ENCODE data around the gene PLAAT3. TPM values are rescaled to one million over a fixed set of nuclear protein-coding genes. Genes with fewer than 3 reads are reported as not detected.

Gene PLAAT3
- total and polyA plus RNA-seq, 12 donors: 31.8 to 138 (median 56.9) TPM

GRCh38 chr11:63558459-63559157, 55.6 kb downstream of the PLAAT3 start:
- no peak for DNase-seq

GRCh38 chr11:63557570-63557969, 56.7 kb downstream of the PLAAT3 start:
- Histone ChIP-seq H3K27ac (no peak overlapping the region), H3K36me3 (replicated peaks in 1 of 2) (no peaks in the 10 kb centered on the region), H3K9me3 (replicated peaks in 1 of 3) (no peaks in the 10 kb centered on the region), H3K27me3 (no peaks in the 10 kb centered on the region), H3K4me1 (replicated peaks in 1 of 2) (no peaks in the 10 kb centered on the region), H3K4me3 (no peak overlapping the region)
- TF ChIP-seq POLR2A (IDR thresholded peaks at IDR 0.05) (no peak), CTCF (IDR thresholded peaks at IDR 0.05) (no peak)
- intact Hi-C loops (cut with DNase I): no loop called here
- WGBS, 4 donors: 73 to 83% (median 81%) methylated on average over 7 of the region's 7 CpGs
- no peak for DNase-seq

More at GRCh38 chr11:63558459-63559157, 55.6 kb downstream of the PLAAT3 start:
- TF ChIP-seq POLR2A (IDR thresholded peaks at IDR 0.05) (no peak), CTCF (IDR thresholded peaks at IDR 0.05) (no peak)
- Histone ChIP-seq H3K9me3 (replicated peaks in 1 of 3) (no peaks in the 10 kb centered on the region), H3K4me1 (replicated peaks in 1 of 2) (no peaks in the 10 kb centered on the region), H3K4me3 (no peak overlapping the region), H3K27me3 (no peaks in the 10 kb centered on the region), H3K36me3 (replicated peaks in 1 of 2) (no peaks in the 10 kb centered on the region), H3K27ac (no peak overlapping the region)
- intact Hi-C loops (cut with DNase I): no loop called here
- 84 to 95% (median 90%) methylated on average over 5 to 7 of the region's 7 CpGs for WGBS, 4 donors

GRCh38 chr11:63556404-63557013, 57.7 kb downstream of the PLAAT3 start:
- Histone ChIP-seq H3K36me3 (replicated peaks in 1 of 2) (no peaks in the 10 kb centered on the region), H3K9me3 (replicated peaks in 1 of 3) (no peaks in the 10 kb centered on the region), H3K4me3 (no peak overlapping the region), H3K27me3 (no peaks in the 10 kb centered on the region), H3K27ac (no peak overlapping the region), H3K4me1 (replicated peaks in 1 of 2) (no peaks in the 10 kb centered on the region)
- WGBS, 4 donors: 69 to 84% (median 81%) methylated on average over 7 of the region's 7 CpGs
- TF ChIP-seq POLR2A (IDR thresholded peaks at IDR 0.05) (no peak), CTCF (IDR thresholded peaks at IDR 0.05) (no peak)
- no peak for DNase-seq
- intact Hi-C loops (cut with DNase I): no loop called here

GRCh38 chr11:63554877-63555223, 59.4 kb downstream of the PLAAT3 start:
- Histone ChIP-seq H3K36me3 (replicated peaks in 1 of 2) (no peaks in the 10 kb centered on the region), H3K4me3 (no peak overlapping the region), H3K27ac (no peak overlapping the region), H3K9me3 (replicated peaks in 1 of 3) (no peaks in the 10 kb centered on the region), H3K4me1 (replicated peaks in 1 of 2) (no peaks in the 10 kb centered on the region), H3K27me3 (no peaks in the 10 kb centered on the region)
- TF ChIP-seq POLR2A (IDR thresholded peaks at IDR 0.05) (no peak), CTCF (IDR thresholded peaks at IDR 0.05) (no peak)
- 68 to 77% (median 73%) methylated on average over 4 of the region's 4 CpGs for WGBS, 4 donors
- intact Hi-C loops (cut with DNase I): no loop called here
- DNase-seq: peak in 1 of 7 donors; percentile 7

All from adrenal gland (tissue), 12 donors.